A673 (cell line): ENCODE data around the gene ART4.

Experiments
- EZH2 ChIP-seq: fragments of 200-600 bp; sonication (generic); IDR thresholded peaks from 2 replicates; pipeline ENCODE4 v1.6.1; 2017; ENCODE audit warnings: borderline replicate concordance, low read depth, mild to moderate bottlenecking, mixed read lengths, antibody characterized with exemption, low read length; ENCODE audit not compliant: poor library complexity, severe bottlenecking
- TF ChIP-seq, protein P1 (sequence below): fragments of 300-800, 200-600 bp; sonication (generic); conservative IDR thresholded peaks from 2 replicates; pipeline ENCODE4 v1.5.1; 2017; ENCODE audit warnings: low read depth, mild to moderate bottlenecking, antibody characterized with exemption, low read length, moderate library complexity, mixed read lengths

DNA sequence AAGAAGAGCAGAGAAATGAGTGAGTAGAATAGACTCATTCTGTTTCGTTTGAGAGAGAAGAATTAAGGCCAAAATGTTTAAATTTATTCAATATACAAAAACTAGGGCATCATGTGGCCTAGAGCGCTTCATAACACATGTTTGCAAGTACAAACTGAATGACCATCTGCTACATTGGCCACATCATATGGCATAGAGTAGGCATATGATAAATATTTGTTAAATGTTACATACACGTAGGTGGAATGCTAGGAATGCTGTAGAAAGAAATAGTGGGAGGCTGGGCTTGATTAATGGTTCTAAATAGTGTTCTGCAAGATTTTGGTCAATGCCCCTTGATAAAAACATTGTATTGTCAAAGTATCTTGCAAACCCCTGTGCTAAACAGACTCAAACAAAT is 31.6 kb upstream of the ART4 start:
- TF ChIP-seq, protein P1, sequence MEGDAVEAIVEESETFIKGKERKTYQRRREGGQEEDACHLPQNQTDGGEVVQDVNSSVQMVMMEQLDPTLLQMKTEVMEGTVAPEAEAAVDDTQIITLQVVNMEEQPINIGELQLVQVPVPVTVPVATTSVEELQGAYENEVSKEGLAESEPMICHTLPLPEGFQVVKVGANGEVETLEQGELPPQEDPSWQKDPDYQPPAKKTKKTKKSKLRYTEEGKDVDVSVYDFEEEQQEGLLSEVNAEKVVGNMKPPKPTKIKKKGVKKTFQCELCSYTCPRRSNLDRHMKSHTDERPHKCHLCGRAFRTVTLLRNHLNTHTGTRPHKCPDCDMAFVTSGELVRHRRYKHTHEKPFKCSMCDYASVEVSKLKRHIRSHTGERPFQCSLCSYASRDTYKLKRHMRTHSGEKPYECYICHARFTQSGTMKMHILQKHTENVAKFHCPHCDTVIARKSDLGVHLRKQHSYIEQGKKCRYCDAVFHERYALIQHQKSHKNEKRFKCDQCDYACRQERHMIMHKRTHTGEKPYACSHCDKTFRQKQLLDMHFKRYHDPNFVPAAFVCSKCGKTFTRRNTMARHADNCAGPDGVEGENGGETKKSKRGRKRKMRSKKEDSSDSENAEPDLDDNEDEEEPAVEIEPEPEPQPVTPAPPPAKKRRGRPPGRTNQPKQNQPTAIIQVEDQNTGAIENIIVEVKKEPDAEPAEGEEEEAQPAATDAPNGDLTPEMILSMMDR = no peak
- TF ChIP-seq EZH2 = no peak
